Ovary (tissue), 9 donors: ENCODE data around the gene AFF3. TPM values are rescaled to one million over a fixed set of nuclear protein-coding genes. Genes with fewer than 3 reads are reported as not detected.

Source experiments
- DNase-seq, 5 donors: peaks; one replicate each; pipeline ENCODE4 v3.0.0-alpha.2; 2019 to 2020
- H3K27ac ChIP-seq, 2 donors: fragments of 200-600 bp; one replicate each; pipeline versions ENCODE4 v1.5.1 to v1.8.0; 2019 to 2022
- H3K27me3 ChIP-seq: fragments of 200-600 bp; one replicate; pipeline ENCODE4 v1.8.0; 2022
- H3K36me3 ChIP-seq: fragments of 200-600 bp; sonication (generic); one replicate; pipeline ENCODE4 v1.5.1; 2019
- H3K4me1 ChIP-seq: one replicate; pipeline ENCODE4 v1.8.1; 2013; ENCODE audit warnings: mild to moderate bottlenecking, moderate library complexity; ENCODE audit not compliant: insufficient read depth
- H3K4me3 ChIP-seq: fragments of 200-600 bp; sonication (generic); one replicate; pipeline ENCODE4 v1.5.1; 2017
- H3K9me3 ChIP-seq, 2 donors: fragments of 200-600 bp in 1 of 2; sonication (generic) in 1 of 2; one replicate each; pipeline versions ENCODE4 v1.5.1 to v1.8.1; 2013 to 2019; ENCODE audit warnings: mild to moderate bottlenecking in 1 of 2, moderate library complexity in 1 of 2
- CTCF ChIP-seq, 3 donors: fragments of 450-650 bp in 2 of 3; fragments of 200-600 bp in 1 of 3; IDR thresholded peaks; one replicate each; pipeline versions ENCODE4 v1.5.1 to v1.8.0; 2016 to 2022; ENCODE audit warnings: antibody characterized with exemption in 3 of 3, mild to moderate bottlenecking in 1 of 3
- EP300 ChIP-seq: sonication (generic); formaldehyde crosslinking; IDR thresholded peaks from one replicate; pipeline ENCODE4 v1.6.1; 2017; ENCODE audit warnings: antibody characterized with exemption
- POLR2A ChIP-seq: fragments of 450-650 bp; IDR thresholded peaks from one replicate; pipeline ENCODE4 v1.6.1; 2017; ENCODE audit warnings: antibody characterized with exemption, mild to moderate bottlenecking, moderate library complexity
- WGBS, 3 donors: extraction: QIAGEN DNeasy Blood & Tissue Kit in 1 of 3; methylation state at CpG; one replicate each; pipeline versions ENCODE4 v1.1.5 to v1.1.7; 2013 to 2017; 5-methylcytosine and 5-hydroxymethylcytosine counted together
- intact Hi-C, 4 donors: fragments of 100-400 bp; cut with DNase I; formaldehyde crosslinking; loops; one replicate each; pipeline versions ENCODE4 v1.11.0 to v1.15.1; 2022 to 2023
- polyA plus RNA-seq, 2 donors: library from polyadenylated mRNA; stranded (reverse); fragments of 200-250 nt in 1 of 2; fragments of 350-450 nt in 1 of 2; fragmentation: Illumina TruSeq in 1 of 2; extraction: RNeasy Lipid Tissue Mini Kit (QIAGEN cat#74804) in 1 of 2; gene quantifications; one replicate each; pipeline ENCODE4 v1.2.3, GENCODE V29; 2013 to 2014
- total RNA-seq, 7 donors: library from RNA; depleted of rRNA in 2 of 7; stranded (reverse); fragments of >200 nt in 2 of 7; fragmentation: NEBNext Ultra II Directional in 3 of 7; extraction: Animal tissue kit (Norgen Biotek cat#: 25700) in 3 of 7; gene quantifications; one replicate each; pipeline versions ENCODE4 v1.1.0 to v1.2.4, GENCODE V29; 2016 to 2023
- donor health status: DM: no; HTN: no; CAD: no; lungs with moderate emphysema.
- donor health status: DM: no; HTN: no; CAD: no.
- donor health status: Bipolar disorder and iron deficiency.
- donor health status: DM: yes; HTN: yes; CAD: no.
- donor health status: DM: no; HTN: no; CAD: no.
- donor health status: DM: yes; HTN: yes; CAD: no.

AFF3 gene
- total and polyA plus RNA-seq, 9 donors, result 5.9 to 40.8 (median 25.7) TPM

GRCh38 chr2:99899058-99899855 lies 243.1 kb downstream of the AFF3 start:
- intact Hi-C loops, result no loop called here

GRCh38 chr2:99898336-99899048 lies 243.9 kb downstream of the AFF3 start:
- no peaks in the 10 kb centered on the region for H3K9me3 ChIP-seq
- H3K36me3 ChIP-seq, result no peaks in the 10 kb centered on the region
- TF ChIP-seq EP300 (no peak), POLR2A (no peak), CTCF (IDR thresholded peaks at IDR 0.05) (no peak)
- H3K27me3 ChIP-seq, result no peaks in the 10 kb centered on the region
- no peak overlapping the region for H3K27ac ChIP-seq
- intact Hi-C loops, result no loop called here
- WGBS, 3 donors, result 92 to 95% (median 92%) methylated on average over 12 of the region's 12 CpGs
- DNase-seq, result no peak
- H3K4me3 ChIP-seq, result no peak overlapping the region
- H3K4me1 ChIP-seq, result no peaks in the 10 kb centered on the region

More at GRCh38 chr2:99899058-99899855, 243.1 kb downstream of the AFF3 start:
- DNase-seq, result no peak
- 74 to 96% (median 85%) methylated on average over 5 of the region's 5 CpGs for WGBS, 3 donors
- H3K36me3 ChIP-seq, result no peaks in the 10 kb centered on the region
- no peaks in the 10 kb centered on the region for H3K4me1 ChIP-seq
- TF ChIP-seq CTCF (IDR thresholded peaks at IDR 0.05) (no peak), POLR2A (no peak), EP300 (no peak)
- no peak overlapping the region for H3K4me3 ChIP-seq
- no peaks in the 10 kb centered on the region for H3K27me3 ChIP-seq
- H3K27ac ChIP-seq, result no peak overlapping the region
- no peaks in the 10 kb centered on the region for H3K9me3 ChIP-seq

- H3K9me3 ChIP-seq, result no peaks in the 10 kb centered on the region
- TF ChIP-seq POLR2A, result no peak
- TF ChIP-seq EP300, result no peak
- TF ChIP-seq CTCF (IDR thresholded peaks at IDR 0.05), result no peak
- H3K4me1 ChIP-seq, result peaks cover 1% of the 10 kb centered on the region
- H3K36me3 ChIP-seq, result no peaks in the 10 kb centered on the region
- no peak for DNase-seq
- no peaks in the 10 kb centered on the region for H3K27me3 ChIP-seq
- no peak overlapping the region for H3K4me3 ChIP-seq
- intact Hi-C loops, result no loop called here
- WGBS, 3 donors, result 94 to 96% (median 95%) methylated on average over 7 of the region's 7 CpGs
- no peak overlapping the region for H3K27ac ChIP-seq
These were observed 251.0 kb downstream of the AFF3 start for GRCh38 chr2:99891428-99891780.

- Histone ChIP-seq H3K27me3 (no peaks in the 10 kb centered on the region), H3K4me1 (peaks cover 1% of the 10 kb centered on the region), H3K4me3 (no peak overlapping the region), H3K9me3 (no peaks in the 10 kb centered on the region), H3K27ac (no peak overlapping the region), H3K36me3 (no peaks in the 10 kb centered on the region)
- DNase-seq, result no peak
- WGBS, 3 donors, result 82 to 83% (median 82%) methylated on average over 10 of the region's 10 CpGs
- intact Hi-C loops, result no loop called here
- TF ChIP-seq CTCF (IDR thresholded peaks at IDR 0.05) (no peak), POLR2A (no peak), EP300 (no peak)
These were observed 251.6 kb downstream of the AFF3 start for GRCh38 chr2:99890568-99891427.
